H1 (cell line): ENCODE results near the gene IFIT1. TPM values are rescaled to one million over a fixed set of nuclear protein-coding genes. Genes with fewer than 3 reads are reported as not detected.

Source experiments
- CTCF ChIA-PET: fragments of 300-600 bp; sonication (Branson Sonifier 250); formaldehyde crosslinking; loops from one replicate; lab custom pipeline; 2021; ENCODE audit not compliant: partially characterized antibody; lab: Charles Lee
- POLR2A ChIA-PET: fragments of 300-600 bp; sonication (Branson Sonifier 250); formaldehyde crosslinking; loops from one replicate; lab custom pipeline; 2021; ENCODE audit warnings: inconsistent platforms; ENCODE audit not compliant: partially characterized antibody; lab: Charles Lee
- DNase-seq, 2 experiments: peaks; one replicate each; pipeline versions ENCODE4 v3.0.0 to v3.0.0-alpha.2; 2010 to 2022; ENCODE audit warnings: low spot score in 2 of 2, low read depth in 1 of 2, mixed read lengths in 1 of 2
- FAIRE-seq: peaks from 2 replicates; lab custom pipeline; 2011; peaks lifted over from hg19 to GRCh38; lab: Jason Lieb, UNC
- H2AFZ ChIP-seq: 2 replicates; pipeline ENCODE4 v1.8.1; 2012; ENCODE audit warnings: low read length, inconsistent platforms
- H2AK5ac ChIP-seq: 2 replicates; pipeline ENCODE4 v1.6.1; 2013; ENCODE audit warnings: low read depth, low read length
- H2BK120ac ChIP-seq: replicated peaks from 2 replicates; pipeline ENCODE3; 2013; ENCODE audit warnings: low read depth, low read length, inconsistent platforms
- H2BK12ac ChIP-seq: 2 replicates; pipeline ENCODE4 v1.6.1; 2013; ENCODE audit warnings: low read depth, low read length
- H2BK15ac ChIP-seq: 2 replicates; pipeline ENCODE4 v1.6.1; 2013; ENCODE audit warnings: low read length
- H2BK20ac ChIP-seq: 2 replicates; pipeline ENCODE4 v1.6.1; 2013; ENCODE audit warnings: low read length
- H2BK5ac ChIP-seq: 2 replicates; pipeline ENCODE4 v1.6.1; 2013; ENCODE audit warnings: low read depth, low read length
- H3K14ac ChIP-seq: 2 replicates; pipeline ENCODE4 v1.6.1; 2013; ENCODE audit warnings: inconsistent platforms; ENCODE audit not compliant: insufficient read length
- H3K18ac ChIP-seq: 2 replicates; pipeline ENCODE4 v1.6.1; 2013; ENCODE audit warnings: low read length; ENCODE audit errors: extremely low read depth
- H3K23ac ChIP-seq: 2 replicates; pipeline ENCODE4 v1.6.1; 2013; ENCODE audit warnings: inconsistent platforms; ENCODE audit not compliant: insufficient read length
- H3K23me2 ChIP-seq: 2 replicates; pipeline ENCODE4 v1.6.1; 2013; ENCODE audit warnings: low read depth, low read length
- H3K27ac ChIP-seq: 2 replicates; pipeline ENCODE4 v1.6.1; 2011; ENCODE audit warnings: low read depth, low read length, inconsistent platforms
- H3K27me3 ChIP-seq, 4 experiments: replicated peaks in 1 of 4; 1 replicate in 1 of 4; 2 replicates in 3 of 4; pipeline versions ENCODE4 v1.6.1 to v1.8.1; 2011 to 2013; ENCODE audit warnings: low read length in 3 of 4, mild to moderate bottlenecking in 3 of 4, inconsistent platforms in 2 of 4, mixed read lengths in 2 of 4, moderate library complexity in 1 of 4; ENCODE audit not compliant: control insufficient read depth in 3 of 4, insufficient read depth in 3 of 4; ENCODE audit errors: extremely low read depth in 1 of 4
- H3K36me3 ChIP-seq, 4 experiments: 2 replicates each; pipeline versions ENCODE4 v1.6.1 to v1.8.1; 2011 to 2013; ENCODE audit warnings: mild to moderate bottlenecking in 4 of 4, low read length in 3 of 4, moderate library complexity in 2 of 4, control low read depth in 1 of 4, inconsistent platforms in 1 of 4; ENCODE audit not compliant: insufficient read depth in 4 of 4, control insufficient read depth in 2 of 4
- H3K4ac ChIP-seq: replicated peaks from 2 replicates; pipeline ENCODE3; 2013; ENCODE audit warnings: low read length, low read depth, mixed read lengths, inconsistent platforms; ENCODE audit not compliant: insufficient read length
- H3K4me1 ChIP-seq, 4 experiments: replicated peaks in 1 of 4; 1 replicate in 1 of 4; 2 replicates in 3 of 4; pipeline versions ENCODE4 v1.6.1 to v1.8.1; 2011 to 2013; ENCODE audit warnings: low read length in 3 of 4, inconsistent platforms in 2 of 4, mixed read lengths in 1 of 4; ENCODE audit not compliant: insufficient read depth in 4 of 4, control insufficient read depth in 3 of 4
- H3K4me2 ChIP-seq, 2 experiments: 2 replicates each; pipeline versions ENCODE4 v1.6.1 to v1.8.1; 2011 to 2013; ENCODE audit warnings: low read depth in 2 of 2, low read length in 2 of 2, control low read depth in 1 of 2, inconsistent platforms in 1 of 2, mild to moderate bottlenecking in 1 of 2; ENCODE audit not compliant: insufficient read depth in 1 of 2
- H3K4me3 ChIP-seq, 4 experiments: fragments of 200-600, 300-600 bp in 1 of 4; sonication (generic), shearing (Covaris generic), sonication (Bioruptor Twin) in 1 of 4; 2 replicates each; pipeline versions ENCODE4 v1.5.1 to v1.8.1; 2011 to 2016; ENCODE audit warnings: low read length in 4 of 4, low read depth in 3 of 4, control low read depth in 2 of 4, inconsistent platforms in 2 of 4, mild to moderate bottlenecking in 2 of 4, mixed read lengths in 1 of 4, moderate library complexity in 1 of 4; ENCODE audit not compliant: insufficient read depth in 2 of 4; ENCODE audit errors: extremely low read depth in 1 of 4
- H3K56ac ChIP-seq: replicated peaks from 2 replicates; pipeline ENCODE3; 2013; ENCODE audit warnings: low read depth, mild to moderate bottlenecking, mixed read lengths, low read length, inconsistent platforms; ENCODE audit not compliant: insufficient read length
- H3K79me1 ChIP-seq: 2 replicates; pipeline ENCODE4 v1.6.1; 2013; ENCODE audit warnings: low read depth, low read length, control low read depth
- H3K79me2 ChIP-seq, 2 experiments: 2 replicates each; pipeline versions ENCODE4 v1.6.1 to v1.8.1; 2012 to 2013; ENCODE audit warnings: low read length in 2 of 2, mild to moderate bottlenecking in 2 of 2, inconsistent platforms in 1 of 2; ENCODE audit not compliant: insufficient read depth in 2 of 2, control insufficient read depth in 1 of 2
- H3K9ac ChIP-seq, 4 experiments: replicated peaks in 1 of 4; 1 replicate in 1 of 4; 2 replicates in 3 of 4; pipeline versions ENCODE4 v1.6.1 to v1.8.1; 2011 to 2013; ENCODE audit warnings: low read depth in 3 of 4, low read length in 3 of 4, control low read depth in 2 of 4, mild to moderate bottlenecking in 2 of 4, moderate library complexity in 2 of 4, inconsistent platforms in 1 of 4; ENCODE audit errors: extremely low read depth in 1 of 4
- H3K9me3 ChIP-seq, 2 experiments: 2 replicates each; pipeline versions ENCODE4 v1.6.1 to v1.8.1; 2012 to 2013; ENCODE audit warnings: mild to moderate bottlenecking in 2 of 2, moderate library complexity in 2 of 2, control low read depth in 1 of 2, inconsistent platforms in 1 of 2, low read depth in 1 of 2, low read length in 1 of 2, mixed read lengths in 1 of 2; ENCODE audit not compliant: insufficient read depth in 2 of 2
- H4K20me1 ChIP-seq, 2 experiments: replicated peaks in 1 of 2; 2 replicates each; pipeline versions ENCODE3 to v1.8.1; 2011 to 2013; ENCODE audit warnings: inconsistent platforms in 2 of 2, low read length in 2 of 2, mild to moderate bottlenecking in 1 of 2; ENCODE audit not compliant: insufficient read depth in 2 of 2, control insufficient read depth in 1 of 2
- H4K5ac ChIP-seq: 2 replicates; pipeline ENCODE4 v1.6.1; 2013; ENCODE audit warnings: low read length, low read depth, mixed read lengths, inconsistent platforms; ENCODE audit not compliant: insufficient read length
- H4K8ac ChIP-seq: 2 replicates; pipeline ENCODE4 v1.8.0; 2013; ENCODE audit warnings: mild to moderate bottlenecking, moderate library complexity, low read length, inconsistent platforms; ENCODE audit not compliant: insufficient read depth; ENCODE audit errors: extremely low read depth
- H4K91ac ChIP-seq: replicated peaks from 2 replicates; pipeline ENCODE3; 2013; ENCODE audit warnings: low read length, mixed read lengths, inconsistent platforms; ENCODE audit not compliant: insufficient read length
- CBX8 ChIP-seq: fragments of 300-800, 300-1000 bp; sonication (generic); IDR thresholded peaks from 2 replicates; pipeline ENCODE4 v1.7.1; 2016; ENCODE audit warnings: low read depth, low read length, borderline replicate concordance
- CHD1 ChIP-seq: IDR thresholded peaks from 2 replicates; pipeline ENCODE4 v1.6.1; 2012; ENCODE audit warnings: low read depth, low read length, improper control_type of control experiment
- E2F6 ChIP-seq: IDR thresholded peaks from 2 replicates; pipeline ENCODE4 v1.6.1; 2012; ENCODE audit warnings: inconsistent platforms
- EP300 ChIP-seq, 2 experiments: IDR thresholded peaks; 1 replicate in 1 of 2; 2 replicates in 1 of 2; pipeline ENCODE4 v1.6.1; 2011 to 2012; ENCODE audit warnings: low read depth in 2 of 2, low read length in 2 of 2, mild to moderate bottlenecking in 2 of 2, borderline replicate concordance in 1 of 2, inconsistent platforms in 1 of 2, moderate library complexity in 1 of 2
- MAFK ChIP-seq: IDR thresholded peaks from 2 replicates; pipeline ENCODE4 v1.6.1; 2012; ENCODE audit warnings: low read depth, mild to moderate bottlenecking, improper control_type of control experiment, low read length
- RAD21 ChIP-seq, 2 experiments: IDR thresholded peaks in 1 of 2; conservative IDR thresholded peaks in 1 of 2; 2 replicates each; pipeline ENCODE4 v1.6.1; 2011; ENCODE audit warnings: low read depth in 2 of 2, low read length in 2 of 2, improper control_type of control experiment in 1 of 2, inconsistent platforms in 1 of 2, mild to moderate bottlenecking in 1 of 2, moderate library complexity in 1 of 2
- RFX5 ChIP-seq: IDR thresholded peaks from 2 replicates; pipeline ENCODE4 v1.6.1; 2011; ENCODE audit warnings: low read depth, low read length, improper control_type of control experiment, borderline replicate concordance
- SP1 ChIP-seq: IDR thresholded peaks from 2 replicates; pipeline ENCODE4 v1.6.1; 2011; ENCODE audit warnings: low read depth, low read length
- TAF7 ChIP-seq: optimal IDR thresholded peaks from 2 replicates; pipeline ENCODE3; 2011; ENCODE audit warnings: low read depth, mild to moderate bottlenecking, inconsistent platforms, low read length, moderate library complexity, borderline replicate concordance
- TBP ChIP-seq: IDR thresholded peaks from 2 replicates; pipeline ENCODE4 v1.6.1; 2011; ENCODE audit warnings: low read depth, low read length, improper control_type of control experiment
- YY1 ChIP-seq: IDR thresholded peaks from 2 replicates; pipeline ENCODE4 v1.6.1; 2011; ENCODE audit warnings: low read depth, mild to moderate bottlenecking, low read length
- WGBS, 2 experiments: shearing (Covaris generic) in 1 of 2; methylation state at CpG; one replicate each; pipeline versions ENCODE4 v1.1.6 to v1.1.7; 2013 to 2015; ENCODE audit warnings: low lambda C conversion rate in 2 of 2, mixed read lengths in 2 of 2, inconsistent platforms in 1 of 2, low coverage in 1 of 2, missing lambda C conversion rate in 1 of 2; ENCODE audit not compliant: insufficient replicate concordance in 2 of 2, insufficient coverage in 1 of 2, insufficient read length in 1 of 2; ENCODE audit errors: extremely low coverage in 1 of 2, missing lambda C conversion rate in 1 of 2; 5-methylcytosine and 5-hydroxymethylcytosine counted together
- polyA plus RNA-seq, 7 experiments: library from polyadenylated mRNA; depleted of rRNA in 3 of 7; stranded (reverse) in 5 of 7; unstranded in 2 of 7; fragments of >200 nt in 5 of 7; fragments of 200-250 nt in 2 of 7; gene quantifications; 1 replicate in 5 of 7; 2 replicates in 1 of 7; 4 replicates in 1 of 7; pipeline versions ENCODE4 v1.2.1 to v1.2.3, GENCODE V29; 2011 to 2013; ENCODE audit warnings: missing spikeins in 2 of 7, mixed read lengths in 2 of 7
- total RNA-seq: library from RNA; stranded (reverse); fragmentation: NEBNext Ultra II Directional; extraction: Animal tissue kit (Norgen Biotek cat#: 25700); gene quantifications from 2 replicates; pipeline ENCODE4 v1.2.1, GENCODE V29; 2021

Gene IFIT1
- total and polyA plus RNA-seq, 2 of the 8 experiments (the other 6 are each of a cell fraction or from before 2014, with no cell fraction given) = 0.94 to 1.5 TPM

- CTCF ChIA-PET = interaction anchor here (1.3 to 9.3 kb wide), 3 partner anchors 13 to 20 kb away, joined by 3 to 64 read pairs (median 5); no protein-coding TSS in a partner anchor
- H4K20me1 ChIP-seq = no peaks in the 10 kb centered on the region
- TF ChIP-seq CBX8 (no peak), RFX5 (no peak), SP1 (no peak), YY1 (no peak), MAFK (no peak), TBP (no peak), E2F6 (no peak), EP300 (IDR thresholded peaks at IDR 0.05; ENCODE audit: borderline replicate concordance in 1 of 2, low read depth in 2 of 2, low read length in 2 of 2) (no peak), RAD21 (IDR thresholded peaks at IDR 0.05 in 1 of 2, conservative IDR thresholded peaks at IDR 0.05 in 1 of 2; ENCODE audit: low read depth in 2 of 2, low read length in 2 of 2) (no peak), CHD1 (no peak), TAF7 (no peak)
Observed at GRCh38 chr10:89351780-89352597, 40.4 kb upstream of the IFIT1 start.

More at GRCh38 chr10:89351780-89352597, 40.4 kb upstream of the IFIT1 start:
- Histone ChIP-seq H3K9ac (no peak overlapping the region), H3K14ac (no peak overlapping the region), H2BK5ac (peak overlapping the region; percentile 7; the same call in 1 of the 2 replicates), H3K79me1 (no peaks in the 10 kb centered on the region), H3K9me3 (no peaks in the 10 kb centered on the region), H3K4me2 (no peak overlapping the region), H3K27ac (no peak overlapping the region), H2BK20ac (no peak overlapping the region; the same call in 1 of the 2 replicates), H4K8ac (no peak overlapping the region), H2BK120ac (no peak overlapping the region), H2BK15ac (no peak overlapping the region), H2AFZ (no peak overlapping the region), H3K56ac (no peak overlapping the region), H3K4me1 (peaks cover 4 to 18% (median 15%) of the 10 kb centered on the region in 4 experiments; a peak in 6 of 7 replicates), H4K5ac (no peak overlapping the region), H3K4ac (no peak overlapping the region), H3K79me2 (no peaks in the 10 kb centered on the region), H3K23me2 (no peaks in the 10 kb centered on the region), H2BK12ac (peak overlapping the region; percentile 22; the same call in 1 of the 2 replicates), H3K23ac (no peak overlapping the region), H4K91ac (no peak overlapping the region), H3K4me3 (no peak overlapping the region), H2AK5ac (peak overlapping the region; percentile 94; the same call in 1 of the 2 replicates), H3K18ac (no peak overlapping the region), H3K27me3 (no peaks in the 10 kb centered on the region), H3K36me3 (no peaks in the 10 kb centered on the region)
- POLR2A ChIA-PET = no interaction called here
- no peak for DNase-seq
- no peak for FAIRE-seq
- 86% methylated on average over 12 of the region's 12 CpGs; no CpG with 5 or more reads in 1 of the 2 experiments for WGBS, 2 experiments
